Right renal cortex interstitium (tissue), 3 donors: ENCODE measurements around the gene CBFA2T2. TPM values are rescaled to one million over a fixed set of nuclear protein-coding genes. Genes with fewer than 3 reads are reported as not detected.

Experiments used
- DNase-seq, 3 donors: peaks; one replicate each; pipeline ENCODE4 v3.0.0-alpha.2; 2013; ENCODE audit warnings: low read depth in 3 of 3, low spot score in 2 of 3
- polyA plus RNA-seq, 3 donors: library from polyadenylated mRNA; unstranded; fragments of 120-200 nt; gene quantifications; one replicate each; pipeline ENCODE4 v1.2.1, GENCODE V29; 2013; ENCODE audit not compliant: insufficient read length in 3 of 3

The CBFA2T2 gene
- polyA plus RNA-seq, 3 donors: 24.4 to 27.0 (median 26.1) TPM

- no peak for DNase-seq
Measured at GRCh38 chr20:33660685-33661058, 170.8 kb downstream of the CBFA2T2 start.

GRCh38 chr20:33662172-33662571, 172.3 kb downstream of the CBFA2T2 start, which contains the start of gene C20orf144:
TSS of gene C20orf144 (plus strand) at chr20:33662327. CDS start at chr20:33662346, 19 bp downstream.
- DNase-seq: no peak

GRCh38 chr20:33663161-33664084, 173.5 kb downstream of the CBFA2T2 start:
- no peak for DNase-seq

GRCh38 chr20:33664085-33664761, 174.3 kb downstream of the CBFA2T2 start:
- no peak for DNase-seq

GRCh38 chr20:33664762-33665144, 174.9 kb downstream of the CBFA2T2 start:
- no peak for DNase-seq

GRCh38 chr20:33666293-33667244, 176.7 kb downstream of the CBFA2T2 start, which contains the start of gene ACTL10:
TSS of gene ACTL10 (plus strand) at chr20:33666943. CDS start at chr20:33667498, 555 bp downstream.
- peak; percentile 89 to 92 (median 91) for DNase-seq

- no peak for DNase-seq
Measured at GRCh38 chr20:33667245-33667675, 177.4 kb downstream of the CBFA2T2 start.

- no peak for DNase-seq
Measured at GRCh38 chr20:33667676-33668465, 178.0 kb downstream of the CBFA2T2 start.

- DNase-seq: no peak
Measured at GRCh38 chr20:33668466-33669155, 178.7 kb downstream of the CBFA2T2 start.

- DNase-seq: no peak
Measured at GRCh38 chr20:33669224-33669623, 179.3 kb downstream of the CBFA2T2 start.

GRCh38 chr20:33669873-33670640, 180.2 kb downstream of the CBFA2T2 start:
- DNase-seq: no peak

GRCh38 chr20:33670715-33671499, 181.0 kb downstream of the CBFA2T2 start:
- DNase-seq: no peak

- DNase-seq: no peak
Measured at GRCh38 chr20:33671573-33672288, 181.8 kb downstream of the CBFA2T2 start.

- DNase-seq: no peak
Measured at GRCh38 chr20:33672426-33673113, 182.7 kb downstream of the CBFA2T2 start.

- no peak for DNase-seq
Measured at GRCh38 chr20:33673114-33673409, 183.2 kb downstream of the CBFA2T2 start.
